Measurements from ENCODE around the gene HECW1.

- no peak for TF ChIP-seq CTCF (conservative IDR thresholded peaks at IDR 0.05; ENCODE audit: low read depth in 2 of 2)
- no peak for TF ChIP-seq NANOG (IDR thresholded peaks at IDR 0.05; ENCODE audit: borderline replicate concordance)
- TF ChIP-seq EZH2 (IDR thresholded peaks at IDR 0.05; ENCODE audit: low read depth, unreplicated experiment): no peak
- TF ChIP-seq POLR2AphosphoS5 (IDR thresholded peaks at IDR 0.05; ENCODE audit: low read depth): no peak
- no peak for TF ChIP-seq ETS1 (IDR thresholded peaks at IDR 0.05)
- no peak for TF ChIP-seq REST (IDR thresholded peaks at IDR 0.05; ENCODE audit: unreplicated experiment)
- TF ChIP-seq EZH2phosphoT487 (IDR thresholded peaks at IDR 0.05; ENCODE audit: unreplicated experiment): no peak
Observed at GRCh38 chr7:43078794-43079193, 33.7 kb upstream of the HECW1 start.
